ENCODE results near the gene TARS1.

GRCh38 chr5:33408816-33409215 is 31.9 kb upstream of the TARS1 start:
- TF ChIP-seq CTCF (IDR thresholded peaks at IDR 0.05) (no peak), POLR2A (IDR thresholded peaks at IDR 0.05) (no peak)

All from adrenal gland (tissue), 5 donors.